ENCODE data around the gene PDRG1. TPM values are rescaled to one million over a fixed set of nuclear protein-coding genes. Genes with fewer than 3 reads are reported as not detected.

Gene PDRG1
- 4.2 TPM for total RNA-seq (2013)
- polyA plus RNA-seq (1 to 10 TPM; 3.5 to 4.4 (median 3.7) TPM), polyA minus RNA-seq (0.42 and 0.64 TPM in 2 replicates), total RNA-seq (1.7 to 8.3 (median 4.4) reads per million in 11 experiments)

- intact Hi-C loops (cut with micrococcal nuclease) = loop anchor here (5.0 kb wide), 3 partner anchors 74 to 129 kb away; no protein-coding TSS in a partner anchor
- WGBS (ENCODE audit: insufficient coverage) = 0% methylated on average over 61 of the region's 63 CpGs
- Histone ChIP-seq H3K9me3 (replicated peaks in 1 of 2; ENCODE audit: control insufficient read depth in 1 of 2, insufficient read depth in 1 of 2, low read length in 2 of 2) (peaks cover 7% of the 10 kb centered on the region in 2 donors), H3K79me2 (ENCODE audit: insufficient read depth, low read length) (peaks cover 21% of the 10 kb centered on the region), H3K27me3 (ENCODE audit: control insufficient read depth in 2 of 2, insufficient read depth in 2 of 2, low read length in 2 of 2) (peaks cover 0 to 6% of the 10 kb centered on the region in 2 donors), H4K20me1 (ENCODE audit: insufficient read depth, low read length) (peaks cover 26% of the 10 kb centered on the region), H3K27ac (ENCODE audit: low read depth in 1 of 2, low read length in 2 of 2) (peak within 1 kb of the TSS in 1 of 2 donors; percentile 74), H3K4me3 (replicated peaks in 1 of 3; ENCODE audit: low read depth in 2 of 3, low read length in 3 of 3) (peak within 1 kb of the TSS; percentile 86 to 93 (median 86)), H2AFZ (ENCODE audit: insufficient read depth, low read depth, low read length, poor library complexity, severe bottlenecking) (peak within 1 kb of the TSS; percentile 95), H3K36me3 (replicated peaks in 1 of 2; ENCODE audit: control insufficient read depth in 1 of 2, insufficient read depth in 2 of 2, low read length in 2 of 2) (peaks cover 31 to 36% of the 10 kb centered on the region in 2 donors), H3K4me2 (replicated peaks; ENCODE audit: extremely low read depth, low read length, poor library complexity, severe bottlenecking) (peak within 1 kb of the TSS; percentile 82), H3K4me1 (ENCODE audit: control insufficient read depth in 1 of 2, insufficient read depth in 2 of 2, low read length in 2 of 2) (peaks cover 12 to 13% of the 10 kb centered on the region in 2 donors), H3K9ac (ENCODE audit: insufficient read depth, low read length, poor library complexity, severe bottlenecking) (peak within 1 kb of the TSS; percentile 83)
- H3K27me3 Mint-ChIP-seq (ENCODE audit: low read depth in 3 of 3) = peaks cover 8 to 15% (median 14%) of the 10 kb centered on the region in 3 donors
- TF ChIP-seq CTCF (IDR thresholded peaks at IDR 0.05) = peak; percentile 85
- H3K4me3 Mint-ChIP-seq = peak within 1 kb of the TSS; percentile 96 to 99
- H3K36me3 Mint-ChIP-seq = peaks cover 26 to 32% of the 10 kb centered on the region in 2 donors
- peak within 1 kb of the TSS; percentile 82 to 95 (median 92) for H3K27ac Mint-ChIP-seq
- H3K9me3 Mint-ChIP-seq = peaks cover 0 to 5% (median 3%) of the 10 kb centered on the region in 7 donors
- peaks cover 16% of the 10 kb centered on the region for H3K4me1 Mint-ChIP-seq
- DNase-seq = peak; percentile 93 to 96 (median 94)
Observed at GRCh38 chr20:31951530-31952453, at the start of gene PDRG1. TSS of gene PDRG1 (minus strand) at chr20:31952046. CDS start at chr20:31951961, 85 bp downstream.

GRCh38 chr20:31998246-31998645 is 46.4 kb upstream of the PDRG1 start:
- Mint-ChIP-seq H3K4me3 (no peak overlapping the region), H3K27ac (no peak overlapping the region), H3K27me3 (ENCODE audit: low read depth in 3 of 3) (peaks cover 29 to 41% (median 36%) of the 10 kb centered on the region in 3 donors), H3K36me3 (no peaks in the 10 kb centered on the region), H3K4me1 (no peaks in the 10 kb centered on the region), H3K9me3 (peaks cover 0 to 4% (median 0%) of the 10 kb centered on the region in 7 donors)
- no peaks in the 10 kb centered on the region for H3K9me3 ChIP-seq (replicated peaks in 1 of 2; ENCODE audit: control insufficient read depth in 1 of 2, insufficient read depth in 1 of 2, low read length in 2 of 2)
- no peaks in the 10 kb centered on the region for H4K20me1 ChIP-seq (ENCODE audit: insufficient read depth, low read length)
- H3K79me2 ChIP-seq (ENCODE audit: insufficient read depth, low read length) = no peaks in the 10 kb centered on the region
- H3K4me3 ChIP-seq (replicated peaks in 1 of 3; ENCODE audit: low read depth in 2 of 3, low read length in 3 of 3) = no peak overlapping the region
- no peak for TF ChIP-seq CTCF (IDR thresholded peaks at IDR 0.05)
- no peaks in the 10 kb centered on the region for H3K4me1 ChIP-seq (ENCODE audit: control insufficient read depth in 1 of 2, insufficient read depth in 2 of 2, low read length in 2 of 2)
- no peaks in the 10 kb centered on the region for H3K36me3 ChIP-seq (replicated peaks in 1 of 2; ENCODE audit: control insufficient read depth in 1 of 2, insufficient read depth in 2 of 2, low read length in 2 of 2)
- H2AFZ ChIP-seq (ENCODE audit: insufficient read depth, low read depth, low read length, poor library complexity, severe bottlenecking) = no peak overlapping the region
- H3K27me3 ChIP-seq (ENCODE audit: control insufficient read depth in 2 of 2, insufficient read depth in 2 of 2, low read length in 2 of 2) = peaks cover 13 to 29% of the 10 kb centered on the region in 2 donors
- no peak overlapping the region for H3K9ac ChIP-seq (ENCODE audit: insufficient read depth, low read length, poor library complexity, severe bottlenecking)
- no peak overlapping the region for H3K4me2 ChIP-seq (replicated peaks; ENCODE audit: extremely low read depth, low read length, poor library complexity, severe bottlenecking)
- DNase-seq = no peak
- intact Hi-C loops (cut with micrococcal nuclease) = no loop called here
- 94% methylated on average over 2 of the region's 2 CpGs for WGBS (ENCODE audit: insufficient coverage)
- no peak overlapping the region for H3K27ac ChIP-seq (ENCODE audit: low read depth in 1 of 2, low read length in 2 of 2)
